Tibial nerve (tissue), 4 donors: ENCODE results near the gene ZNF609. TPM values are rescaled to one million over a fixed set of nuclear protein-coding genes. Genes with fewer than 3 reads are reported as not detected.

ENCODE experiments used
- DNase-seq, 2 donors: peaks; one replicate each; pipeline ENCODE4 v3.0.0-alpha.2; 2019; ENCODE audit warnings: low spot score in 2 of 2
- H3K27ac ChIP-seq, 4 donors: fragments of 200-600 bp; sonication (generic) in 3 of 4; one replicate each; pipeline ENCODE4 v1.5.1; 2017 to 2019; ENCODE audit warnings: mild to moderate bottlenecking in 1 of 4
- H3K27me3 ChIP-seq, 2 donors: fragments of 200-600 bp; sonication (generic) in 1 of 2; one replicate each; pipeline versions ENCODE4 v1.5.1 to v1.6.0; 2017 to 2019
- H3K36me3 ChIP-seq, 3 donors: fragments of 200-600 bp; sonication (generic); one replicate each; pipeline ENCODE4 v1.5.1; 2018 to 2019
- H3K4me1 ChIP-seq, 4 donors: fragments of 200-600 bp; sonication (generic) in 3 of 4; one replicate each; pipeline ENCODE4 v1.5.1; 2017 to 2019
- H3K4me3 ChIP-seq, 4 donors: fragments of 200-600 bp; sonication (generic) in 3 of 4; one replicate each; pipeline ENCODE4 v1.5.1; 2017 to 2019; ENCODE audit warnings: mild to moderate bottlenecking in 1 of 4, moderate library complexity in 1 of 4
- H3K9me3 ChIP-seq, 4 donors: fragments of 200-600 bp; sonication (generic) in 3 of 4; one replicate each; pipeline ENCODE4 v1.5.1; 2017 to 2019
- CTCF ChIP-seq, 5 experiments: fragments of 200-600 bp in 3 of 5; fragments of 450-650 bp in 2 of 5; sonication (generic) in 3 of 5; IDR thresholded peaks; one replicate each; pipeline ENCODE4 v1.5.1; 2016 to 2019; ENCODE audit warnings: antibody characterized with exemption in 5 of 5, mild to moderate bottlenecking in 3 of 5, moderate library complexity in 2 of 5
- EP300 ChIP-seq, 2 donors: sonication (generic); formaldehyde crosslinking; IDR thresholded peaks; one replicate each; pipeline ENCODE4 v1.6.1; 2017; ENCODE audit warnings: antibody characterized with exemption in 2 of 2, mild to moderate bottlenecking in 1 of 2
- POLR2A ChIP-seq, 2 donors: fragments of 450-650 bp; IDR thresholded peaks; one replicate each; pipeline ENCODE4 v1.6.1; 2017; ENCODE audit warnings: antibody characterized with exemption in 2 of 2, mild to moderate bottlenecking in 2 of 2, moderate library complexity in 2 of 2
- WGBS, 2 donors: methylation state at CpG; one replicate each; pipeline ENCODE4 v1.1.5; 2018; 5-methylcytosine and 5-hydroxymethylcytosine counted together
- total RNA-seq, 4 donors: library from RNA; depleted of rRNA; stranded (reverse); fragments of >200 nt; gene quantifications; one replicate each; pipeline ENCODE4 v1.1.0, GENCODE V29; 2016

The ZNF609 gene
- total RNA-seq, 4 donors from 2014 or later: 22.9 to 38.7 (median 27.1) TPM

- no peak overlapping the region for H3K4me3 ChIP-seq
- 70% methylated on average over 1 of the region's 1 CpG for WGBS, 2 donors
- peaks cover 0 to 18% (median 8%) of the 10 kb centered on the region in 4 donors for H3K4me1 ChIP-seq
- H3K27ac ChIP-seq: no peak overlapping the region
- H3K9me3 ChIP-seq: no peaks in the 10 kb centered on the region
- no peak for DNase-seq
- TF ChIP-seq CTCF (IDR thresholded peaks at IDR 0.05) (no peak), EP300 (IDR thresholded peaks at IDR 0.05) (no peak), POLR2A (IDR thresholded peaks at IDR 0.05) (no peak)
- no peaks in the 10 kb centered on the region for H3K27me3 ChIP-seq
- no peaks in the 10 kb centered on the region for H3K36me3 ChIP-seq
Measured at GRCh38 chr15:64574301-64575017, 114.1 kb downstream of the ZNF609 start.

- 94 to 95% methylated on average over 9 of the region's 9 CpGs for WGBS, 2 donors
- H3K36me3 ChIP-seq: peaks cover 0 to 7% (median 0%) of the 10 kb centered on the region in 3 donors
- TF ChIP-seq EP300 (IDR thresholded peaks at IDR 0.05): no peak
- H3K9me3 ChIP-seq: peaks cover 0 to 19% (median 0%) of the 10 kb centered on the region in 4 donors
- DNase-seq: no peak
- no peak overlapping the region for H3K27ac ChIP-seq
- no peak overlapping the region for H3K4me3 ChIP-seq
- no peaks in the 10 kb centered on the region for H3K4me1 ChIP-seq
- no peaks in the 10 kb centered on the region for H3K27me3 ChIP-seq
Measured at GRCh38 chr15:64580696-64581407, 120.5 kb downstream of the ZNF609 start.

GRCh38 chr15:64581408-64581761, 121.0 kb downstream of the ZNF609 start:
- Histone ChIP-seq H3K9me3 (peaks cover 0 to 19% (median 0%) of the 10 kb centered on the region in 4 donors), H3K36me3 (peaks cover 0 to 7% (median 0%) of the 10 kb centered on the region in 3 donors), H3K27me3 (no peaks in the 10 kb centered on the region), H3K4me3 (no peak overlapping the region), H3K4me1 (peaks cover 0 to 2% (median 0%) of the 10 kb centered on the region in 4 donors), H3K27ac (no peak overlapping the region)
- whole genome bisulfite sequencing, 2 donors: 100% methylated on average over 2 of the region's 2 CpGs
- no peak for DNase-seq
- TF ChIP-seq POLR2A (IDR thresholded peaks at IDR 0.05) (no peak), EP300 (IDR thresholded peaks at IDR 0.05) (no peak), CTCF (IDR thresholded peaks at IDR 0.05) (no peak)

- Histone ChIP-seq H3K27me3 (no peaks in the 10 kb centered on the region), H3K4me3 (no peak overlapping the region), H3K9me3 (peaks cover 0 to 19% (median 0%) of the 10 kb centered on the region in 4 donors), H3K4me1 (peaks cover 0 to 11% (median 0%) of the 10 kb centered on the region in 4 donors), H3K27ac (no peak overlapping the region), H3K36me3 (peaks cover 0 to 7% (median 0%) of the 10 kb centered on the region in 3 donors)
- DNase-seq: no peak
- no peak for TF ChIP-seq POLR2A (IDR thresholded peaks at IDR 0.05)
- TF ChIP-seq CTCF (IDR thresholded peaks at IDR 0.05): no peak
- no peak for TF ChIP-seq EP300 (IDR thresholded peaks at IDR 0.05)
- WGBS, 2 donors: 92 to 93% methylated on average over 3 of the region's 3 CpGs
Measured at GRCh38 chr15:64582202-64582601, 121.8 kb downstream of the ZNF609 start.

GRCh38 chr15:64583519-64583918, 123.1 kb downstream of the ZNF609 start:
- H3K36me3 ChIP-seq: peaks cover 0 to 7% (median 0%) of the 10 kb centered on the region in 3 donors
- no peak for TF ChIP-seq EP300 (IDR thresholded peaks at IDR 0.05)
- TF ChIP-seq POLR2A (IDR thresholded peaks at IDR 0.05): no peak
- TF ChIP-seq CTCF (IDR thresholded peaks at IDR 0.05): no peak
- peaks cover 0 to 19% (median 0%) of the 10 kb centered on the region in 4 donors for H3K9me3 ChIP-seq
- peaks cover 0 to 18% (median 0%) of the 10 kb centered on the region in 4 donors for H3K4me1 ChIP-seq
- WGBS, 2 donors: 94% methylated on average over 4 of the region's 4 CpGs
- no peak overlapping the region for H3K4me3 ChIP-seq
- no peak overlapping the region for H3K27ac ChIP-seq
- DNase-seq: no peak
- H3K27me3 ChIP-seq: no peaks in the 10 kb centered on the region
